HepG2 (cell line): ENCODE data around the gene FXR2. TPM values are rescaled to one million over a fixed set of nuclear protein-coding genes. Genes with fewer than 3 reads are reported as not detected.

Experiments
- HOXA9 ChIP-seq: sonication (generic); formaldehyde crosslinking; IDR thresholded peaks from 2 replicates; pipeline ENCODE4 v1.8.1; 2022; ENCODE audit warnings: missing genetic modification reagents, mild to moderate bottlenecking, moderate library complexity, borderline replicate concordance
- KDM3A ChIP-seq: IDR thresholded peaks from 2 replicates; pipeline ENCODE4 v1.6.1; 2018; ENCODE audit warnings: low read depth, missing compliant biosample characterization
- KDM5B ChIP-seq: sonication (generic); formaldehyde crosslinking; IDR thresholded peaks from 2 replicates; pipeline ENCODE4 v1.4.0; 2020; ENCODE audit warnings: missing genetic modification reagents, mild to moderate bottlenecking, borderline replicate concordance
- MYC ChIP-seq: sonication (generic); formaldehyde crosslinking; IDR thresholded peaks from 2 replicates; pipeline ENCODE4 v1.9.0; 2021; ENCODE audit warnings: missing genetic modification reagents, borderline replicate concordance
- NFATC3 ChIP-seq: sonication (generic); formaldehyde crosslinking; IDR thresholded peaks from 2 replicates; pipeline ENCODE4 v1.5.1; 2020; ENCODE audit warnings: mild to moderate bottlenecking, missing genetic modification reagents
- RBFOX2 ChIP-seq: fragments of 200-400 bp; formaldehyde crosslinking; IDR thresholded peaks from 2 replicates; pipeline ENCODE4 v1.6.1; 2017; ENCODE audit warnings: low read depth, mild to moderate bottlenecking, low read length
- SKIL ChIP-seq: sonication (generic); formaldehyde crosslinking; IDR thresholded peaks from 2 replicates; pipeline ENCODE4 v1.8.0; 2022; ENCODE audit warnings: missing genetic modification reagents, mild to moderate bottlenecking, moderate library complexity, borderline replicate concordance
- TAF15 ChIP-seq: fragments of 200-400 bp; formaldehyde crosslinking; IDR thresholded peaks from one replicate; pipeline ENCODE4 v1.6.1; 2018; ENCODE audit warnings: mild to moderate bottlenecking, low read depth, low read length; ENCODE audit not compliant: poor library complexity, severe bottlenecking
- ZC3H13 ChIP-seq: sonication (generic); formaldehyde crosslinking; IDR thresholded peaks from 2 replicates; pipeline ENCODE4 v1.8.1; 2023; ENCODE audit warnings: mild to moderate bottlenecking, missing genetic modification reagents, moderate library complexity
- ZNF10 ChIP-seq: sonication (generic); formaldehyde crosslinking; IDR thresholded peaks from 2 replicates; pipeline ENCODE4 v1.4.0; 2020; ENCODE audit warnings: mild to moderate bottlenecking, low read depth, missing genetic modification reagents, borderline replicate concordance
- ZNF121 ChIP-seq: sonication (generic); formaldehyde crosslinking; IDR thresholded peaks from 2 replicates; pipeline ENCODE4 v1.5.0; 2020; ENCODE audit warnings: mild to moderate bottlenecking, missing genetic modification reagents
- ZNF446 ChIP-seq: sonication (generic); formaldehyde crosslinking; IDR thresholded peaks from 2 replicates; pipeline ENCODE4 v1.5.0; 2020; ENCODE audit warnings: mild to moderate bottlenecking, missing genetic modification reagents
- ZNF616 ChIP-seq: sonication (generic); formaldehyde crosslinking; IDR thresholded peaks from 2 replicates; pipeline ENCODE4 v1.5.0; 2020; ENCODE audit warnings: low read depth, mild to moderate bottlenecking, missing genetic modification reagents
- ZNF674 ChIP-seq: sonication (generic); formaldehyde crosslinking; IDR thresholded peaks from 2 replicates; pipeline ENCODE4 v1.5.0; 2020; ENCODE audit warnings: low read depth, mild to moderate bottlenecking, missing genetic modification reagents
- polyA plus RNA-seq, 8 experiments: library from polyadenylated mRNA; depleted of rRNA in 3 of 8; stranded (reverse) in 7 of 8; unstranded in 1 of 8; fragments of >200 nt; fragmentation: Illumina TruSeq in 4 of 8; extraction: Trizol in 4 of 8; gene quantifications; 2 replicates each; pipeline versions ENCODE4 v1.2.1 to v1.2.3, GENCODE V29; 2011 to 2016; ENCODE audit warnings: low read depth in 4 of 8, missing spikeins in 1 of 8, mixed read lengths in 1 of 8; ENCODE audit not compliant: insufficient read depth in 1 of 8
- total RNA-seq, 5 experiments: library from RNA; depleted of rRNA; stranded (reverse); fragments of >200 nt; fragmentation: Illumina TruSeq; extraction: Trizol; gene quantifications; 2 replicates each; pipeline ENCODE4 v1.2.3, GENCODE V29; 2016; ENCODE audit warnings: low read depth in 1 of 5
- TF ChIP-seq, protein P1 (sequence below): sonication (generic); formaldehyde crosslinking; IDR thresholded peaks from 2 replicates; pipeline ENCODE4 v1.5.0; 2020; ENCODE audit warnings: mild to moderate bottlenecking, missing genetic modification reagents
- TF ChIP-seq, protein P2 (sequence below): IDR thresholded peaks from 2 replicates; pipeline ENCODE4 v1.6.1; 2012; ENCODE audit warnings: low read length, improper control_type of control experiment

The FXR2 gene
- total and polyA plus RNA-seq, 2 of the 13 experiments (the other 11 are each of a cell fraction or from before 2014, with no cell fraction given), result 20.9 to 24.4 TPM

- TF ChIP-seq ZC3H13 (CRISPR knock-in tag) (peak; percentile 97), MYC (CRISPR knock-in tag) (peak; percentile 91), KDM3A (CRISPR knock-in tag) (no peak), ZNF616 (CRISPR knock-in tag) (0 out of 2 replicates have a peak, but pooled peaks have one; percentile 25), HOXA9 (0 out of 2 replicates have a peak, but pooled peaks have one; percentile 39), ZNF121 (CRISPR knock-in tag) (no peak), RBFOX2 (peak; percentile 75), ZNF446 (CRISPR knock-in tag) (no peak), NFATC3 (CRISPR knock-in tag) (peak; percentile 55; the same call in 1 of the 2 replicates), SKIL (no peak), ZNF10 (CRISPR knock-in tag) (no peak), KDM5B (CRISPR knock-in tag) (peak; percentile 65; the same call in 1 of the 2 replicates), ZNF674 (CRISPR knock-in tag) (no peak), TAF15 (no peak)
- TF ChIP-seq, protein P1, sequence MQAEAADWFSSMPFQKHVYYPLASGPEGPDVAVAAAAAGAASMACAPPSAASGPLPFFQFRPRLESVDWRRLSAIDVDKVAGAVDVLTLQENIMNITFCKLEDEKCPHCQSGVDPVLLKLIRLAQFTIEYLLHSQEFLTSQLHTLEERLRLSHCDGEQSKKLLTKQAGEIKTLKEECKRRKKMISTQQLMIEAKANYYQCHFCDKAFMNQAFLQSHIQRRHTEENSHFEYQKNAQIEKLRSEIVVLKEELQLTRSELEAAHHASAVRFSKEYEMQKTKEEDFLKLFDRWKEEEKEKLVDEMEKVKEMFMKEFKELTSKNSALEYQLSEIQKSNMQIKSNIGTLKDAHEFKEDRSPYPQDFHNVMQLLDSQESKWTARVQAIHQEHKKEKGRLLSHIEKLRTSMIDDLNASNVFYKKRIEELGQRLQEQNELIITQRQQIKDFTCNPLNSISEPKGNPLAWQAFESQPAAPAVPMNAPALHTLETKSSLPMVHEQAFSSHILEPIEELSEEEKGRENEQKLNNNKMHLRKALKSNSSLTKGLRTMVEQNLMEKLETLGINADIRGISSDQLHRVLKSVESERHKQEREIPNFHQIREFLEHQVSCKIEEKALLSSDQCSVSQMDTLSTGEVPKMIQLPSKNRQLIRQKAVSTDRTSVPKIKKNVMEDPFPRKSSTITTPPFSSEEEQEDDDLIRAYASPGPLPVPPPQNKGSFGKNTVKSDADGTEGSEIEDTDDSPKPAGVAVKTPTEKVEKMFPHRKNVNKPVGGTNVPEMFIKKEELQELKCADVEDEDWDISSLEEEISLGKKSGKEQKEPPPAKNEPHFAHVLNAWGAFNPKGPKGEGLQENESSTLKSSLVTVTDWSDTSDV (CRISPR knock-in tag), result no peak
- TF ChIP-seq, protein P2, sequence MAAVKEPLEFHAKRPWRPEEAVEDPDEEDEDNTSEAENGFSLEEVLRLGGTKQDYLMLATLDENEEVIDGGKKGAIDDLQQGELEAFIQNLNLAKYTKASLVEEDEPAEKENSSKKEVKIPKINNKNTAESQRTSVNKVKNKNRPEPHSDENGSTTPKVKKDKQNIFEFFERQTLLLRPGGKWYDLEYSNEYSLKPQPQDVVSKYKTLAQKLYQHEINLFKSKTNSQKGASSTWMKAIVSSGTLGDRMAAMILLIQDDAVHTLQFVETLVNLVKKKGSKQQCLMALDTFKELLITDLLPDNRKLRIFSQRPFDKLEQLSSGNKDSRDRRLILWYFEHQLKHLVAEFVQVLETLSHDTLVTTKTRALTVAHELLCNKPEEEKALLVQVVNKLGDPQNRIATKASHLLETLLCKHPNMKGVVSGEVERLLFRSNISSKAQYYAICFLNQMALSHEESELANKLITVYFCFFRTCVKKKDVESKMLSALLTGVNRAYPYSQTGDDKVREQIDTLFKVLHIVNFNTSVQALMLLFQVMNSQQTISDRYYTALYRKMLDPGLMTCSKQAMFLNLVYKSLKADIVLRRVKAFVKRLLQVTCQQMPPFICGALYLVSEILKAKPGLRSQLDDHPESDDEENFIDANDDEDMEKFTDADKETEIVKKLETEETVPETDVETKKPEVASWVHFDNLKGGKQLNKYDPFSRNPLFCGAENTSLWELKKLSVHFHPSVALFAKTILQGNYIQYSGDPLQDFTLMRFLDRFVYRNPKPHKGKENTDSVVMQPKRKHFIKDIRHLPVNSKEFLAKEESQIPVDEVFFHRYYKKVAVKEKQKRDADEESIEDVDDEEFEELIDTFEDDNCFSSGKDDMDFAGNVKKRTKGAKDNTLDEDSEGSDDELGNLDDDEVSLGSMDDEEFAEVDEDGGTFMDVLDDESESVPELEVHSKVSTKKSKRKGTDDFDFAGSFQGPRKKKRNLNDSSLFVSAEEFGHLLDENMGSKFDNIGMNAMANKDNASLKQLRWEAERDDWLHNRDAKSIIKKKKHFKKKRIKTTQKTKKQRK, result no peak
Observed at GRCh38 chr17:7579001-7579833, 35.5 kb downstream of the FXR2 start, which contains the start of gene CD68 (continued).
